ENCODE results near the gene PDE4D. TPM values are rescaled to one million over a fixed set of nuclear protein-coding genes. Genes with fewer than 3 reads are reported as not detected.

Gene PDE4D
- 10 to 100 TPM; 17.5 to 31.9 (median 22.8) TPM for polyA plus RNA-seq (ENCODE audit: insufficient read length in 4 of 4)

- peak; percentile 35 to 69 (median 49) for DNase-seq (ENCODE audit: low read depth in 4 of 4, low spot score in 3 of 4)
Measured at GRCh38 chr5:59893429-59894227, at the start of gene PDE4D. TSS of gene PDE4D (minus strand) at chr5:59893726.

GRCh38 chr5:59937633-59938032, 44.1 kb upstream of the PDE4D start:
- DNase-seq (ENCODE audit: low read depth in 4 of 4, low spot score in 3 of 4) = no peak

GRCh38 chr5:59923465-59923864, 29.9 kb upstream of the PDE4D start:
- no peak for DNase-seq (ENCODE audit: low read depth in 4 of 4, low spot score in 3 of 4)

- no peak for DNase-seq (ENCODE audit: low read depth in 4 of 4, low spot score in 3 of 4)
Measured at GRCh38 chr5:59922220-59922619, 28.7 kb upstream of the PDE4D start.

- DNase-seq (ENCODE audit: low read depth in 4 of 4, low spot score in 3 of 4) = no peak
Measured at GRCh38 chr5:59921816-59922215, 28.3 kb upstream of the PDE4D start.

- DNase-seq (ENCODE audit: low read depth in 4 of 4, low spot score in 3 of 4) = no peak
Measured at GRCh38 chr5:59919484-59919883, 26.0 kb upstream of the PDE4D start.

- DNase-seq (ENCODE audit: low read depth in 4 of 4, low spot score in 3 of 4) = no peak
Measured at GRCh38 chr5:59917121-59917520, 23.6 kb upstream of the PDE4D start.

GRCh38 chr5:59905188-59905587, 11.7 kb upstream of the PDE4D start:
- DNase-seq (ENCODE audit: low read depth in 4 of 4, low spot score in 3 of 4) = no peak

- DNase-seq (ENCODE audit: low read depth in 4 of 4, low spot score in 3 of 4) = no peak
Measured at GRCh38 chr5:59897075-59897474, 3.5 kb upstream of the PDE4D start.

GRCh38 chr5:59891962-59892643, 1.4 kb downstream of the PDE4D start:
- no peak for DNase-seq (ENCODE audit: low read depth in 4 of 4, low spot score in 3 of 4)

- no peak for DNase-seq (ENCODE audit: low read depth in 4 of 4, low spot score in 3 of 4)
Measured at GRCh38 chr5:59887274-59887673, 6.3 kb downstream of the PDE4D start.

GRCh38 chr5:59874675-59875074, 18.9 kb downstream of the PDE4D start:
- DNase-seq (ENCODE audit: low read depth in 4 of 4, low spot score in 3 of 4) = no peak

GRCh38 chr5:59873113-59873512, 20.4 kb downstream of the PDE4D start:
- no peak for DNase-seq (ENCODE audit: low read depth in 4 of 4, low spot score in 3 of 4)

- DNase-seq (ENCODE audit: low read depth in 4 of 4, low spot score in 3 of 4) = no peak
Measured at GRCh38 chr5:59866661-59867060, 26.9 kb downstream of the PDE4D start.

GRCh38 chr5:59864718-59865117, 28.8 kb downstream of the PDE4D start:
- DNase-seq (ENCODE audit: low read depth in 4 of 4, low spot score in 3 of 4) = no peak

GRCh38 chr5:59863777-59864176, 29.7 kb downstream of the PDE4D start:
- no peak for DNase-seq (ENCODE audit: low read depth in 4 of 4, low spot score in 3 of 4)

- no peak for DNase-seq (ENCODE audit: low read depth in 4 of 4, low spot score in 3 of 4)
Measured at GRCh38 chr5:59856358-59856757, 37.2 kb downstream of the PDE4D start.

GRCh38 chr5:59850766-59851165, 42.8 kb downstream of the PDE4D start:
- DNase-seq (ENCODE audit: low read depth in 4 of 4, low spot score in 3 of 4) = no peak

GRCh38 chr5:59847586-59847985, 45.9 kb downstream of the PDE4D start:
- DNase-seq (ENCODE audit: low read depth in 4 of 4, low spot score in 3 of 4) = no peak

GRCh38 chr5:59845730-59846129, 47.8 kb downstream of the PDE4D start:
- no peak for DNase-seq (ENCODE audit: low read depth in 4 of 4, low spot score in 3 of 4)

GRCh38 chr5:59843511-59844213, 49.9 kb downstream of the PDE4D start:
- DNase-seq (ENCODE audit: low read depth in 4 of 4, low spot score in 3 of 4) = no peak

Measured in left renal pelvis (tissue), 4 donors.